Esophagus squamous epithelium (tissue), 5 donors: Measurements from ENCODE around the gene RASA3. TPM values are rescaled to one million over a fixed set of nuclear protein-coding genes. Genes with fewer than 3 reads are reported as not detected.

Experiments used
- DNase-seq: peaks from one replicate; lab custom pipeline; 2025; lab: John Stamatoyannopoulos, UW
- H3K27ac ChIP-seq, 4 donors: fragments of 200-600 bp; sonication (generic); one replicate each; pipeline ENCODE4 v1.5.1; 2016 to 2019; ENCODE audit warnings: mild to moderate bottlenecking in 1 of 4
- H3K27me3 ChIP-seq, 4 donors: fragments of 200-600 bp; sonication (generic); 1 replicate in 3 of 4; 2 replicates in 1 of 4; pipeline versions ENCODE4 v1.5.1 to v1.6.0; 2017 to 2021; ENCODE audit warnings: antibody characterized with exemption in 1 of 4
- H3K36me3 ChIP-seq, 3 donors: fragments of 200-600 bp; sonication (generic); one replicate each; pipeline ENCODE4 v1.5.1; 2016 to 2019
- H3K4me1 ChIP-seq, 3 donors: fragments of 200-600 bp; sonication (generic); one replicate each; pipeline ENCODE4 v1.5.1; 2017 to 2019
- H3K4me3 ChIP-seq, 4 donors: fragments of 200-600 bp; sonication (generic); 1 replicate in 3 of 4; 2 replicates in 1 of 4; pipeline ENCODE4 v1.5.1; 2016 to 2019; ENCODE audit warnings: mild to moderate bottlenecking in 2 of 4, moderate library complexity in 1 of 4
- H3K9me3 ChIP-seq, 3 donors: fragments of 200-600 bp; sonication (generic); one replicate each; pipeline ENCODE4 v1.5.1; 2016 to 2019
- CTCF ChIP-seq, 6 experiments: fragments of 450-650 bp in 4 of 6; fragments of 200-600 bp in 2 of 6; sonication (generic) in 2 of 6; IDR thresholded peaks; one replicate each; pipeline ENCODE4 v1.5.1; 2016 to 2019; ENCODE audit warnings: antibody characterized with exemption in 6 of 6, mild to moderate bottlenecking in 4 of 6, moderate library complexity in 4 of 6
- POLR2A ChIP-seq, 4 donors: fragments of 450-650 bp; IDR thresholded peaks; one replicate each; pipeline ENCODE4 v1.6.1; 2017; ENCODE audit warnings: antibody characterized with exemption in 4 of 4, mild to moderate bottlenecking in 4 of 4, moderate library complexity in 3 of 4
- WGBS, 2 donors: methylation state at CpG; one replicate each; pipeline ENCODE4 v1.1.5; 2018; 5-methylcytosine and 5-hydroxymethylcytosine counted together
- intact Hi-C: fragments of 100-400 bp; cut with DNase I; formaldehyde crosslinking; loops from one replicate; pipeline ENCODE4 v1.15.0; 2022
- total RNA-seq, 4 donors: library from RNA; depleted of rRNA; stranded (reverse); fragments of >200 nt; gene quantifications; one replicate each; pipeline ENCODE4 v1.1.0, GENCODE V29; 2016
- donor health status: DM: yes; HTN: yes; CAD: no.

The RASA3 gene
- total RNA-seq, 4 donors from 2014 or later = 1.4 to 8.8 (median 3.1) TPM

GRCh38 chr13:113930671-113931637 is 201.5 kb downstream of the RASA3 start:
- no peak for DNase-seq

GRCh38 chr13:113929628-113930615 is 202.5 kb downstream of the RASA3 start:
- intact Hi-C loops = no loop called here
- H3K27ac ChIP-seq = peak overlapping the region in 3 of 4 donors; percentile 22 to 77 (median 72)
- DNase-seq = no peak

More at GRCh38 chr13:113930671-113931637, 201.5 kb downstream of the RASA3 start:
- Histone ChIP-seq H3K27me3 (peaks cover 0 to 43% (median 0%) of the 10 kb centered on the region in 4 donors), H3K4me3 (no peak overlapping the region), H3K27ac (no peak overlapping the region), H3K36me3 (no peaks in the 10 kb centered on the region), H3K9me3 (no peaks in the 10 kb centered on the region), H3K4me1 (peaks cover 3 to 43% (median 27%) of the 10 kb centered on the region in 3 donors)
- 58 to 90% methylated on average over 14 to 20 of the region's 36 CpGs for WGBS, 2 donors
- no peak for TF ChIP-seq POLR2A (IDR thresholded peaks at IDR 0.05)
- no peak for TF ChIP-seq CTCF (IDR thresholded peaks at IDR 0.05)
- intact Hi-C loops = no loop called here

GRCh38 chr13:113928685-113929627 is 203.5 kb downstream of the RASA3 start:
- H3K4me3 ChIP-seq = no peak overlapping the region
- H3K27me3 ChIP-seq = peaks cover 0 to 39% (median 0%) of the 10 kb centered on the region in 4 donors
- no peaks in the 10 kb centered on the region for H3K9me3 ChIP-seq
- H3K4me1 ChIP-seq = peaks cover 3 to 30% (median 22%) of the 10 kb centered on the region in 3 donors
- no peaks in the 10 kb centered on the region for H3K36me3 ChIP-seq
- no peak for DNase-seq
- peak overlapping the region; percentile 22 to 77 (median 58) for H3K27ac ChIP-seq
- TF ChIP-seq CTCF (IDR thresholded peaks at IDR 0.05) (no peak), POLR2A (IDR thresholded peaks at IDR 0.05) (no peak)
- WGBS, 2 donors = 37 to 38% methylated on average over 5 to 14 of the region's 26 CpGs
- intact Hi-C loops = no loop called here

More at GRCh38 chr13:113929628-113930615, 202.5 kb downstream of the RASA3 start:
- Histone ChIP-seq H3K4me3 (no peak overlapping the region), H3K27me3 (peaks cover 0 to 39% (median 0%) of the 10 kb centered on the region in 4 donors), H3K4me1 (peaks cover 3 to 32% (median 22%) of the 10 kb centered on the region in 3 donors), H3K36me3 (no peaks in the 10 kb centered on the region), H3K9me3 (no peaks in the 10 kb centered on the region)
- TF ChIP-seq POLR2A (IDR thresholded peaks at IDR 0.05) = no peak
- TF ChIP-seq CTCF (IDR thresholded peaks at IDR 0.05) = no peak
- 50 to 80% methylated on average over 1 to 2 of the region's 38 CpGs for WGBS, 2 donors

Other genes starting within 250 kb of the RASA3 start
- not detected for gene C13orf46, start 158.5 kb downstream of the RASA3 start, total RNA-seq
- not detected for gene CFAP97D2, start 46.6 kb upstream of the RASA3 start, total RNA-seq
- 10 to 100 TPM; 22.9 to 40.2 (median 30.2) TPM for gene CDC16, start 102.3 kb upstream of the RASA3 start, total RNA-seq
- 10 to 100 TPM; 19.1 to 42.5 (median 25.6) TPM for gene UPF3A, start 149.0 kb upstream of the RASA3 start, total RNA-seq
- gene CHAMP1, start 181.9 kb upstream of the RASA3 start, total RNA-seq = 10 to 100 TPM in 1 of 4 donors, 1 to 10 TPM in 3; 7.8 to 16.8 (median 9.8) TPM